Measurements from ENCODE around the gene SMPD2.

- TF ChIP-seq POLR2A (conservative IDR thresholded peaks at IDR 0.05) (no peak), CTCF (IDR thresholded peaks at IDR 0.05 in 2 of 3, conservative IDR thresholded peaks at IDR 0.05 in 1 of 3; ENCODE audit: insufficient read depth in 2 of 3, low read depth in 1 of 3, low read length in 3 of 3) (no peak), ZNF384 (IDR thresholded peaks at IDR 0.05; ENCODE audit: low read depth, low read length) (no peak), STAT6 (CRISPR knock-in tag; IDR thresholded peaks at IDR 0.05) (no peak), SMARCA4 (IDR thresholded peaks at IDR 0.05) (no peak), ZNF512 (tag; IDR thresholded peaks at IDR 0.05) (no peak), ZBTB1 (CRISPR knock-in tag; IDR thresholded peaks at IDR 0.05; ENCODE audit: borderline replicate concordance, low read depth) (no peak), TEAD2 (tag; IDR thresholded peaks at IDR 0.05) (no peak), RREB1 (CRISPR knock-in tag; IDR thresholded peaks at IDR 0.05) (no peak), POLR2AphosphoS5 (IDR thresholded peaks at IDR 0.05; ENCODE audit: control insufficient read depth, insufficient read depth, low read depth, low read length) (no peak), SMARCC2 (IDR thresholded peaks at IDR 0.05; ENCODE audit: low read depth) (no peak), ZNF449 (CRISPR knock-in tag; IDR thresholded peaks at IDR 0.05) (no peak)
Measured at GRCh38 chr6:109474995-109475394, 34.5 kb downstream of the SMPD2 start.
